PC-9 (cell line): ENCODE measurements around the gene CES3.

Experiments
- EZH2 ChIP-seq: fragments of 200-600 bp; sonication (generic); IDR thresholded peaks from 2 replicates; pipeline ENCODE4 v1.8.0; 2017; ENCODE audit warnings: antibody characterized with exemption, low read depth
- TF ChIP-seq, protein P1 (sequence below): fragments of 200-600 bp; sonication (generic); conservative IDR thresholded peaks from 2 replicates; pipeline ENCODE4 v1.6.1; 2017; ENCODE audit warnings: mixed run types, antibody characterized with exemption, mild to moderate bottlenecking, moderate library complexity

DNA sequence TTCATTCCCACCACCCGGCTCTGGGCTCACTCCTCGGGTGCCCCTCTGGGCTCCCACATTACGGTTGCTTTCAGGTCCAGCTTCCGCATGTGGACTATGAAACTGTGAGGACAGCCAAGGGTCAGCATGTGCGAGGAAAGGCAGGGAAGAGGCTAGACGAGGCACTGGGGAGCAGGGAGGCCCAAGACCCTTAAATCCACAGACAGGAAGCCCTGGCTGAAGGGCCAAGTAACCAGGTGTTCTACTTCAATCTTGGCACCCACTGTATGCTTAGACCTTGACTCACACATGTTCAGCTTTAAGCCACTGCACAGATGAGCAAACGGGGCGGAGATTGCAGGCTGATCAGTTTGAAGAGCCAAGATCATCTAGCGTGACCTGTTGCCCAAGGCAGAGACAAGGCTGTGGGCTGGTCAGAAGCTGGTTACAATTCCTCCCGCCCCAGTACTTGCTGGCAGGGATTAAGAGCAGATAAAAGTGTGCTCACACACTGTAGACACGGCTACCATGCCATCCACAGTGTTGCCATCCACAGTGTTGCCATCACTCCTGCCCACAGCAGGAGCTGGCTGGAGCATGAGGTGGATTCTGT, 27.2 kb downstream of the CES3 start, which contains the start of gene CES4A:
- TF ChIP-seq, protein P1, sequence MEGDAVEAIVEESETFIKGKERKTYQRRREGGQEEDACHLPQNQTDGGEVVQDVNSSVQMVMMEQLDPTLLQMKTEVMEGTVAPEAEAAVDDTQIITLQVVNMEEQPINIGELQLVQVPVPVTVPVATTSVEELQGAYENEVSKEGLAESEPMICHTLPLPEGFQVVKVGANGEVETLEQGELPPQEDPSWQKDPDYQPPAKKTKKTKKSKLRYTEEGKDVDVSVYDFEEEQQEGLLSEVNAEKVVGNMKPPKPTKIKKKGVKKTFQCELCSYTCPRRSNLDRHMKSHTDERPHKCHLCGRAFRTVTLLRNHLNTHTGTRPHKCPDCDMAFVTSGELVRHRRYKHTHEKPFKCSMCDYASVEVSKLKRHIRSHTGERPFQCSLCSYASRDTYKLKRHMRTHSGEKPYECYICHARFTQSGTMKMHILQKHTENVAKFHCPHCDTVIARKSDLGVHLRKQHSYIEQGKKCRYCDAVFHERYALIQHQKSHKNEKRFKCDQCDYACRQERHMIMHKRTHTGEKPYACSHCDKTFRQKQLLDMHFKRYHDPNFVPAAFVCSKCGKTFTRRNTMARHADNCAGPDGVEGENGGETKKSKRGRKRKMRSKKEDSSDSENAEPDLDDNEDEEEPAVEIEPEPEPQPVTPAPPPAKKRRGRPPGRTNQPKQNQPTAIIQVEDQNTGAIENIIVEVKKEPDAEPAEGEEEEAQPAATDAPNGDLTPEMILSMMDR, result no peak
- no peak for TF ChIP-seq EZH2
